Vagina (tissue), 2 donors: Measurements from ENCODE around the gene KRT71.

ENCODE experiments used
- POLR2A ChIP-seq, 2 donors: fragments of 450-650 bp; IDR thresholded peaks; one replicate each; pipeline ENCODE4 v1.6.1; 2017; ENCODE audit warnings: antibody characterized with exemption in 2 of 2, mild to moderate bottlenecking in 2 of 2, moderate library complexity in 2 of 2
- POLR2AphosphoS5 ChIP-seq, 2 donors: sonication (generic); formaldehyde crosslinking; IDR thresholded peaks; one replicate each; pipeline ENCODE4 v1.9.0; 2017; ENCODE audit warnings: antibody characterized with exemption in 2 of 2, mild to moderate bottlenecking in 2 of 2, low read depth in 1 of 2; ENCODE audit not compliant: insufficient read depth in 1 of 2
- TF ChIP-seq, protein P1 (sequence below), 3 experiments: fragments of 450-650 bp in 2 of 3; fragments of 200-600 bp in 1 of 3; sonication (generic) in 1 of 3; IDR thresholded peaks; one replicate each; pipeline ENCODE4 v1.5.1; 2017 to 2019; ENCODE audit warnings: antibody characterized with exemption in 3 of 3, mild to moderate bottlenecking in 2 of 3, moderate library complexity in 2 of 3

DNA sequence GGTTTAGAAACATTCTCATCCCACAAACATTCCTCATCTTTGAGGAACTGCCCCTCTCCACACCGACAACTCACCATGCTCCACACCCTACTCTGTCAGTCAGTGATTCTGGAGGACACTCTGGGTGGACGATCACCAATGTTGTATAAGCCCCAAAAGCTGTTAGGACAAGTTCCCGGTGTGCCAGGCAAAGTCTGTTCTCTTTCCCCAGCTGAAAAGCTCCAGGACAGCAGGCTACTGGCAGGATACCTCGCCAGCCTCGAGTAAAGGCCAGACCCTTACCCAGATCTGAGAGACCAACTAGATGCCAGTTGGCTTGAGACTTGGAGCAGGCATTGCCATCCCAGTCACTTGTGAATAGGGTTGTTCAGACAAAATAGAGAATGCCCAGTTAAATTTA lies 44.7 kb downstream of the KRT71 start:
- no peak for TF ChIP-seq POLR2A (IDR thresholded peaks at IDR 0.05)
- TF ChIP-seq, protein P1, sequence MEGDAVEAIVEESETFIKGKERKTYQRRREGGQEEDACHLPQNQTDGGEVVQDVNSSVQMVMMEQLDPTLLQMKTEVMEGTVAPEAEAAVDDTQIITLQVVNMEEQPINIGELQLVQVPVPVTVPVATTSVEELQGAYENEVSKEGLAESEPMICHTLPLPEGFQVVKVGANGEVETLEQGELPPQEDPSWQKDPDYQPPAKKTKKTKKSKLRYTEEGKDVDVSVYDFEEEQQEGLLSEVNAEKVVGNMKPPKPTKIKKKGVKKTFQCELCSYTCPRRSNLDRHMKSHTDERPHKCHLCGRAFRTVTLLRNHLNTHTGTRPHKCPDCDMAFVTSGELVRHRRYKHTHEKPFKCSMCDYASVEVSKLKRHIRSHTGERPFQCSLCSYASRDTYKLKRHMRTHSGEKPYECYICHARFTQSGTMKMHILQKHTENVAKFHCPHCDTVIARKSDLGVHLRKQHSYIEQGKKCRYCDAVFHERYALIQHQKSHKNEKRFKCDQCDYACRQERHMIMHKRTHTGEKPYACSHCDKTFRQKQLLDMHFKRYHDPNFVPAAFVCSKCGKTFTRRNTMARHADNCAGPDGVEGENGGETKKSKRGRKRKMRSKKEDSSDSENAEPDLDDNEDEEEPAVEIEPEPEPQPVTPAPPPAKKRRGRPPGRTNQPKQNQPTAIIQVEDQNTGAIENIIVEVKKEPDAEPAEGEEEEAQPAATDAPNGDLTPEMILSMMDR (IDR thresholded peaks at IDR 0.05): no peak
- TF ChIP-seq POLR2AphosphoS5 (IDR thresholded peaks at IDR 0.05; ENCODE audit: insufficient read depth in 1 of 2, low read depth in 1 of 2): no peak
